Choroid plexus epithelial cell (primary cell): Measurements from ENCODE around the gene OAS3.

Experiments used
- DNase-seq: peaks from one replicate; pipeline ENCODE4 v3.0.0-alpha.2; 2010; ENCODE audit warnings: low read depth
- H3K4me3 ChIP-seq: 2 replicates; pipeline ENCODE4 v1.5.1; 2011; ENCODE audit warnings: low read depth, mild to moderate bottlenecking, control low read depth, low read length, moderate library complexity
- CTCF ChIP-seq: conservative IDR thresholded peaks from 2 replicates; pipeline ENCODE4 v1.5.1; 2011; ENCODE audit warnings: low read depth, mild to moderate bottlenecking, control low read depth, inconsistent platforms, low read length, moderate library complexity

Gene OAS3

GRCh38 chr12:112961074-112961473 is 22.8 kb downstream of the OAS3 start:
- no peak for TF ChIP-seq CTCF
- no peak for DNase-seq
- no peak overlapping the region for H3K4me3 ChIP-seq

GRCh38 chr12:112961536-112961935 is 23.3 kb downstream of the OAS3 start:
- H3K4me3 ChIP-seq = no peak overlapping the region
- no peak for TF ChIP-seq CTCF
- no peak for DNase-seq

- H3K4me3 ChIP-seq = no peak overlapping the region
- no peak for TF ChIP-seq CTCF
Observed at GRCh38 chr12:112962561-112962960, 24.3 kb downstream of the OAS3 start.

GRCh38 chr12:112963227-112963861 is 25.1 kb downstream of the OAS3 start:
- no peak overlapping the region for H3K4me3 ChIP-seq
- TF ChIP-seq CTCF = no peak
- DNase-seq = no peak

More at GRCh38 chr12:112962561-112962960, 24.3 kb downstream of the OAS3 start:
- no peak for DNase-seq

- no peak for DNase-seq
- no peak for TF ChIP-seq CTCF
- H3K4me3 ChIP-seq = no peak overlapping the region
Observed at GRCh38 chr12:112964067-112964670, 25.9 kb downstream of the OAS3 start.

- H3K4me3 ChIP-seq = no peak overlapping the region
- DNase-seq = no peak
- TF ChIP-seq CTCF = no peak
Observed at GRCh38 chr12:112964915-112965314, 26.6 kb downstream of the OAS3 start.

- no peak overlapping the region for H3K4me3 ChIP-seq
- TF ChIP-seq CTCF = no peak
- DNase-seq = no peak
Observed at GRCh38 chr12:112965643-112966042, 27.4 kb downstream of the OAS3 start.
